Mesodermal cell (in vitro differentiated cells): Measurements from ENCODE around the gene SERPINB7.
"Not testable (repeated sequence)": the region's sequence is repeated elsewhere in the genome, so short reads cannot be mapped to it uniquely, and the experiment has no call there.

Experiments used
- H3K27ac ChIP-seq: 2 replicates; pipeline ENCODE4 v1.7.0; 2013; ENCODE audit warnings: mild to moderate bottlenecking, low read depth, low read length, moderate library complexity; ENCODE audit not compliant: severe bottlenecking
- H3K36me3 ChIP-seq: 2 replicates; pipeline ENCODE4 v1.7.1; 2013; ENCODE audit warnings: mild to moderate bottlenecking, low read length, moderate library complexity; ENCODE audit not compliant: control insufficient read depth, insufficient read depth
- H3K4me1 ChIP-seq: one replicate; pipeline ENCODE4 v1.7.1; 2013; ENCODE audit warnings: mild to moderate bottlenecking, low read length; ENCODE audit not compliant: insufficient read depth, control insufficient read depth, poor library complexity, severe bottlenecking
- H3K4me3 ChIP-seq: 2 replicates; pipeline ENCODE4 v1.7.0; 2013; ENCODE audit warnings: low read length, control low read depth, mild to moderate bottlenecking; ENCODE audit not compliant: insufficient read depth, poor library complexity, severe bottlenecking; ENCODE audit errors: extremely low read depth
- H3K9me3 ChIP-seq: 2 replicates; pipeline ENCODE4 v1.7.1; 2013; ENCODE audit warnings: mild to moderate bottlenecking, low read length, moderate library complexity; ENCODE audit not compliant: control insufficient read depth
- WGBS, 2 experiments: methylation state at CpG; one replicate each; pipeline ENCODE4 v1.1.5; 2013; ENCODE audit warnings: missing lambda C conversion rate in 2 of 2; ENCODE audit not compliant: insufficient coverage in 2 of 2; 5-methylcytosine and 5-hydroxymethylcytosine counted together

The SERPINB7 gene

GRCh38 chr18:63758615-63759240 is 16.5 kb upstream of the SERPINB7 start:
- WGBS, 2 experiments: no CpG with 5 or more reads among the region's 3 CpGs
- H3K9me3 ChIP-seq: peaks cover 6% of the 10 kb centered on the region
- no peak overlapping the region for H3K4me3 ChIP-seq
- H3K27ac ChIP-seq: no peak overlapping the region
- H3K36me3 ChIP-seq: no peaks in the 10 kb centered on the region
- no peaks in the 10 kb centered on the region for H3K4me1 ChIP-seq

GRCh38 chr18:63759786-63760185 is 15.4 kb upstream of the SERPINB7 start:
- not testable (repeated sequence) for H3K36me3 ChIP-seq, H3K9me3 ChIP-seq, H3K27ac ChIP-seq, H3K4me3 ChIP-seq, H3K4me1 ChIP-seq
- 100% methylated on average over 1 of the region's 2 CpGs; no CpG with 5 or more reads in 1 of the 2 experiments for WGBS, 2 experiments

GRCh38 chr18:63762518-63762917 is 12.7 kb upstream of the SERPINB7 start:
- H3K36me3 ChIP-seq: no peaks in the 10 kb centered on the region
- H3K4me1 ChIP-seq: no peaks in the 10 kb centered on the region
- H3K27ac ChIP-seq: no peak overlapping the region
- H3K4me3 ChIP-seq: no peak overlapping the region
- 80% methylated on average over 1 of the region's 1 CpG; no CpG with 5 or more reads in 1 of the 2 experiments for WGBS, 2 experiments
- H3K9me3 ChIP-seq: peaks cover 6% of the 10 kb centered on the region

GRCh38 chr18:63763831-63764600 is 11.2 kb upstream of the SERPINB7 start:
- Histone ChIP-seq H3K4me1 (no peaks in the 10 kb centered on the region), H3K9me3 (peaks cover 6% of the 10 kb centered on the region), H3K27ac (no peak overlapping the region), H3K4me3 (no peak overlapping the region), H3K36me3 (no peaks in the 10 kb centered on the region)
- no CpG with 5 or more reads among the region's 3 CpGs for WGBS, 2 experiments

- 80% methylated on average over 1 of the region's 2 CpGs; no CpG with 5 or more reads in 1 of the 2 experiments for WGBS, 2 experiments
- Histone ChIP-seq H3K27ac (no peak overlapping the region), H3K36me3 (no peaks in the 10 kb centered on the region), H3K9me3 (no peaks in the 10 kb centered on the region), H3K4me3 (no peak overlapping the region), H3K4me1 (no peaks in the 10 kb centered on the region)
Measured at GRCh38 chr18:63765837-63766236, 9.4 kb upstream of the SERPINB7 start.

GRCh38 chr18:63773551-63773950 is 1.7 kb upstream of the SERPINB7 start:
- WGBS, 2 experiments: no CpG with 5 or more reads among the region's 3 CpGs
- Histone ChIP-seq H3K4me3 (no peak overlapping the region), H3K4me1 (peaks cover 11% of the 10 kb centered on the region), H3K9me3 (no peaks in the 10 kb centered on the region), H3K36me3 (no peaks in the 10 kb centered on the region), H3K27ac (no peak overlapping the region)

- Histone ChIP-seq H3K36me3 (no peaks in the 10 kb centered on the region), H3K27ac (peak overlapping the region; percentile 43), H3K9me3 (no peaks in the 10 kb centered on the region), H3K4me3 (no peak overlapping the region), H3K4me1 (peaks cover 11% of the 10 kb centered on the region)
- WGBS, 2 experiments: 100% methylated on average over 1 of the region's 1 CpG; no CpG with 5 or more reads in 1 of the 2 experiments
Measured at GRCh38 chr18:63774511-63774910, 707 bp upstream of the SERPINB7 start.

GRCh38 chr18:63779386-63779785 is 4.2 kb downstream of the SERPINB7 start:
- peaks cover 10% of the 10 kb centered on the region for H3K4me1 ChIP-seq
- WGBS, 2 experiments: no CpG with 5 or more reads among the region's 1 CpG
- H3K36me3 ChIP-seq: no peaks in the 10 kb centered on the region
- no peaks in the 10 kb centered on the region for H3K9me3 ChIP-seq
- H3K4me3 ChIP-seq: no peak overlapping the region
- no peak overlapping the region for H3K27ac ChIP-seq

- no peaks in the 10 kb centered on the region for H3K9me3 ChIP-seq
- no peak overlapping the region for H3K4me3 ChIP-seq
- no peaks in the 10 kb centered on the region for H3K4me1 ChIP-seq
- 55 to 100% methylated on average over 1 to 2 of the region's 5 CpGs for WGBS, 2 experiments
- no peaks in the 10 kb centered on the region for H3K36me3 ChIP-seq
- no peak overlapping the region for H3K27ac ChIP-seq
Measured at GRCh38 chr18:63783394-63783793, 8.2 kb downstream of the SERPINB7 start.

- H3K27ac ChIP-seq: no peak overlapping the region
- H3K36me3 ChIP-seq: no peaks in the 10 kb centered on the region
- no peak overlapping the region for H3K4me3 ChIP-seq
- 85 to 88% methylated on average over 4 of the region's 4 CpGs for WGBS, 2 experiments
- H3K4me1 ChIP-seq: no peaks in the 10 kb centered on the region
- H3K9me3 ChIP-seq: no peaks in the 10 kb centered on the region
Measured at GRCh38 chr18:63784787-63785452, 9.7 kb downstream of the SERPINB7 start.
